Measurements from ENCODE around the gene HOXB13. TPM values are rescaled to one million over a fixed set of nuclear protein-coding genes. Genes with fewer than 3 reads are reported as not detected.

The HOXB13 gene
- total and polyA plus RNA-seq, 2 of the 4 experiments (the other 2 are of a cell fraction) = not detected

- no peak overlapping the region for H3K23ac ChIP-seq (ENCODE audit: low read depth, low read length)
- TF ChIP-seq MAFK (IDR thresholded peaks at IDR 0.05; ENCODE audit: low read depth, low read length) = no peak
- TF ChIP-seq CTCF (conservative IDR thresholded peaks at IDR 0.05; ENCODE audit: low read depth, low read length) = no peak
- TF ChIP-seq USF2 (IDR thresholded peaks at IDR 0.05; ENCODE audit: low read depth, low read length) = no peak
- TF ChIP-seq BHLHE40 (IDR thresholded peaks at IDR 0.05; ENCODE audit: low read depth, low read length) = no peak
- no peak for TF ChIP-seq SMC3 (IDR thresholded peaks at IDR 0.05; ENCODE audit: low read depth, low read length)
- TF ChIP-seq RFX5 (IDR thresholded peaks at IDR 0.05; ENCODE audit: low read depth, low read length) = no peak
- no peak for TF ChIP-seq CEBPB (IDR thresholded peaks at IDR 0.05; ENCODE audit: low read depth, low read length)
- no peak overlapping the region for H3K4me3 ChIP-seq (ENCODE audit: insufficient read depth, low read depth, low read length)
- H2AK5ac ChIP-seq (ENCODE audit: low read depth, low read length) = no peak overlapping the region
- ATAC-seq (ENCODE audit: low read depth) = no peak
- peaks cover 12% of the 10 kb centered on the region; the same call in 1 of the 2 replicates for H4K20me1 ChIP-seq (ENCODE audit: insufficient read depth, low read length)
- BruUV-seq (replicated peaks) = no TSS peak
- H3K79me1 ChIP-seq (ENCODE audit: low read depth in 1 of 2, low read length in 2 of 2) = no peaks in the 10 kb centered on the region
- no peak overlapping the region for H2BK5ac ChIP-seq (ENCODE audit: low read depth, low read length, poor library complexity, severe bottlenecking)
- no peak overlapping the region for H2BK20ac ChIP-seq (ENCODE audit: low read depth, low read length)
- H4K5ac ChIP-seq (ENCODE audit: low read depth, low read length) = no peak overlapping the region
- H2AK9ac ChIP-seq (replicated peaks; ENCODE audit: low read depth, low read length, poor library complexity) = no peak overlapping the region
- H3K4me1 ChIP-seq (ENCODE audit: control insufficient read depth, insufficient read depth, low read length) = no peaks in the 10 kb centered on the region
- H4K8ac ChIP-seq (ENCODE audit: low read depth in 2 of 2, low read length in 2 of 2) = no peak overlapping the region
- no peak overlapping the region for H4K91ac ChIP-seq (ENCODE audit: insufficient read depth, low read depth, low read length)
- H3K56ac ChIP-seq (ENCODE audit: extremely low read depth, insufficient read depth, low read length) = no peak overlapping the region
- H2BK120ac ChIP-seq (ENCODE audit: low read depth, low read length) = no peak overlapping the region
- in situ Hi-C loops (cut with MboI; ENCODE audit: low sequenced_read_pairs) = loop anchor here (25.0 kb wide), 1 partner anchor 368 kb away; no protein-coding TSS in a partner anchor
- ChIA-PET CTCF (interaction anchor here (0.6 kb wide), 1 partner anchor 911 kb away, joined by 6 read pairs; no protein-coding TSS in a partner anchor), POLR2A (ENCODE audit: unreplicated experiment) (no interaction called here)
- H3K4ac ChIP-seq (ENCODE audit: low read depth, low read length) = no peak overlapping the region
- H3K36me3 ChIP-seq (ENCODE audit: control insufficient read depth, insufficient read depth, low read length) = no peaks in the 10 kb centered on the region
- no peak overlapping the region for H3K4me2 ChIP-seq (ENCODE audit: low read depth, low read length)
- no CpG with 5 or more reads among the region's 8 CpGs for WGBS, 2 experiments (ENCODE audit: extremely low coverage in 2 of 2, insufficient read length in 1 of 2)
- dilution Hi-C loops (cut with HindIII; ENCODE audit: low sequenced_read_pairs, unreplicated experiment) = no loop called here
- no peak overlapping the region for H3K27ac ChIP-seq (ENCODE audit: insufficient read depth, low read length)
- peaks cover 6% of the 10 kb centered on the region; the same call in 1 of the 2 replicates for H3K9me1 ChIP-seq (ENCODE audit: insufficient read depth, low read length)
- peaks cover 87% of the 10 kb centered on the region for H3K27me3 ChIP-seq (ENCODE audit: control insufficient read depth, insufficient read depth, low read length)
- H3K9ac ChIP-seq (ENCODE audit: low read depth, low read length) = no peak overlapping the region
- no peak overlapping the region for H2BK15ac ChIP-seq (ENCODE audit: low read depth, low read length)
- peaks cover 5% of the 10 kb centered on the region for H3K9me3 ChIP-seq (ENCODE audit: control insufficient read depth, insufficient read depth, low read length)
- no peak for DNase-seq
- H3K18ac ChIP-seq (ENCODE audit: low read depth, low read length) = no peak overlapping the region
- H3K14ac ChIP-seq (replicated peaks; ENCODE audit: low read depth, low read length) = no peak overlapping the region
- H2AFZ ChIP-seq (replicated peaks; ENCODE audit: low read length, poor library complexity) = no peak overlapping the region
- intact Hi-C loops (cut with micrococcal nuclease) = no loop called here
Observed at GRCh38 chr17:48755356-48755755, 26.8 kb upstream of the HOXB13 start.
